Nephron (organoid): Measurements from ENCODE around the gene FAM50B.

Source experiments
- H3K27ac Mint-ChIP-seq, 3 experiments: 2 replicates each; pipeline ENCODE4 v1.8.0; 2020; ENCODE audit warnings: mixed read lengths in 3 of 3, mild to moderate bottlenecking in 2 of 3, moderate library complexity in 1 of 3
- H3K27me3 Mint-ChIP-seq: 2 replicates; pipeline ENCODE4 v1.8.0; 2021; ENCODE audit warnings: low read depth, mild to moderate bottlenecking, moderate library complexity, mixed read lengths
- H3K36me3 Mint-ChIP-seq: 2 replicates; pipeline ENCODE4 v1.8.0; 2020; ENCODE audit warnings: low read depth, mixed read lengths
- H3K4me1 Mint-ChIP-seq: 2 replicates; pipeline ENCODE4 v1.8.0; 2020; ENCODE audit warnings: mixed read lengths
- H3K4me3 Mint-ChIP-seq, 3 experiments: 2 replicates each; pipeline ENCODE4 v1.8.0; 2020; ENCODE audit warnings: mild to moderate bottlenecking in 3 of 3, mixed read lengths in 3 of 3, moderate library complexity in 2 of 3
- H3K9me3 Mint-ChIP-seq: 2 replicates; pipeline ENCODE4 v1.8.0; 2020; ENCODE audit warnings: mixed read lengths
- TF ChIP-seq, protein P1 (sequence below), 3 experiments: fragments of 200-600 bp; sonication (generic); IDR thresholded peaks; one replicate each; pipeline ENCODE4 v1.5.0; 2021; ENCODE audit warnings: antibody characterized with exemption in 3 of 3; ENCODE audit not compliant: unreplicated experiment in 3 of 3

FAM50B gene

GRCh38 chr6:3892603-3893002 is 43.4 kb downstream of the FAM50B start:
- H3K9me3 Mint-ChIP-seq, result no peaks in the 10 kb centered on the region
- H3K4me3 Mint-ChIP-seq, result no peak overlapping the region
- TF ChIP-seq, protein P1, sequence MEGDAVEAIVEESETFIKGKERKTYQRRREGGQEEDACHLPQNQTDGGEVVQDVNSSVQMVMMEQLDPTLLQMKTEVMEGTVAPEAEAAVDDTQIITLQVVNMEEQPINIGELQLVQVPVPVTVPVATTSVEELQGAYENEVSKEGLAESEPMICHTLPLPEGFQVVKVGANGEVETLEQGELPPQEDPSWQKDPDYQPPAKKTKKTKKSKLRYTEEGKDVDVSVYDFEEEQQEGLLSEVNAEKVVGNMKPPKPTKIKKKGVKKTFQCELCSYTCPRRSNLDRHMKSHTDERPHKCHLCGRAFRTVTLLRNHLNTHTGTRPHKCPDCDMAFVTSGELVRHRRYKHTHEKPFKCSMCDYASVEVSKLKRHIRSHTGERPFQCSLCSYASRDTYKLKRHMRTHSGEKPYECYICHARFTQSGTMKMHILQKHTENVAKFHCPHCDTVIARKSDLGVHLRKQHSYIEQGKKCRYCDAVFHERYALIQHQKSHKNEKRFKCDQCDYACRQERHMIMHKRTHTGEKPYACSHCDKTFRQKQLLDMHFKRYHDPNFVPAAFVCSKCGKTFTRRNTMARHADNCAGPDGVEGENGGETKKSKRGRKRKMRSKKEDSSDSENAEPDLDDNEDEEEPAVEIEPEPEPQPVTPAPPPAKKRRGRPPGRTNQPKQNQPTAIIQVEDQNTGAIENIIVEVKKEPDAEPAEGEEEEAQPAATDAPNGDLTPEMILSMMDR (IDR thresholded peaks at IDR 0.05; ENCODE audit: unreplicated experiment in 3 of 3), result no peak
- H3K27me3 Mint-ChIP-seq, result peaks cover 9% of the 10 kb centered on the region
- H3K27ac Mint-ChIP-seq, result no peak overlapping the region
- H3K36me3 Mint-ChIP-seq, result no peaks in the 10 kb centered on the region
- peaks cover 20% of the 10 kb centered on the region for H3K4me1 Mint-ChIP-seq

GRCh38 chr6:3893487-3893886 is 44.3 kb downstream of the FAM50B start:
- TF ChIP-seq, protein P1 (IDR thresholded peaks at IDR 0.05; ENCODE audit: unreplicated experiment in 3 of 3), result no peak
- peaks cover 4% of the 10 kb centered on the region for H3K9me3 Mint-ChIP-seq
- H3K4me1 Mint-ChIP-seq, result peaks cover 20% of the 10 kb centered on the region
- H3K27me3 Mint-ChIP-seq, result peaks cover 7% of the 10 kb centered on the region
- no peak overlapping the region for H3K4me3 Mint-ChIP-seq
- H3K36me3 Mint-ChIP-seq, result no peaks in the 10 kb centered on the region
- H3K27ac Mint-ChIP-seq, result no peak overlapping the region

DNA sequence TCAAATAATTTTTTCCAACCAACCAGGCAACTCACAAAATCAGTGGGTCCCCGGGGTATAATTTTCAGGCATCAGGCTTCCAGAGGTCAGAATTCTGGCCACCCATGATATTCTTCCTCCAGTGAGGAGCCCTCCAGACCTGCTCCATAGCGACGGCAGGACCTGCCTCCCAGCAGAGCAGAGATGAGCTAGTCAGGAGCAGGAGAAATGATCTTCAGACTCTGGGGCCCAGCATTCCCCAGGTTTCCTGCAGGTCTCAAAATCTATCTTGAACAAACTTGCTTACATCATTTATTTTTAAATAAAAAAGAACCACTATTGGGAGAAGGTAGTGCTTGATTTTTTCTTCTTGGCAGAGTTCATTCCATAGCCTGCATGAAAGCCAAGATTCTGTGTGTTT is 44.7 kb downstream of the FAM50B start:
- H3K27ac Mint-ChIP-seq, result no peak overlapping the region
- peaks cover 20% of the 10 kb centered on the region for H3K4me1 Mint-ChIP-seq
- H3K4me3 Mint-ChIP-seq, result no peak overlapping the region
- no peaks in the 10 kb centered on the region for H3K36me3 Mint-ChIP-seq
- peaks cover 3% of the 10 kb centered on the region for H3K27me3 Mint-ChIP-seq
- TF ChIP-seq, protein P1 (IDR thresholded peaks at IDR 0.05; ENCODE audit: unreplicated experiment in 3 of 3), result no peak
- peaks cover 4% of the 10 kb centered on the region for H3K9me3 Mint-ChIP-seq

DNA sequence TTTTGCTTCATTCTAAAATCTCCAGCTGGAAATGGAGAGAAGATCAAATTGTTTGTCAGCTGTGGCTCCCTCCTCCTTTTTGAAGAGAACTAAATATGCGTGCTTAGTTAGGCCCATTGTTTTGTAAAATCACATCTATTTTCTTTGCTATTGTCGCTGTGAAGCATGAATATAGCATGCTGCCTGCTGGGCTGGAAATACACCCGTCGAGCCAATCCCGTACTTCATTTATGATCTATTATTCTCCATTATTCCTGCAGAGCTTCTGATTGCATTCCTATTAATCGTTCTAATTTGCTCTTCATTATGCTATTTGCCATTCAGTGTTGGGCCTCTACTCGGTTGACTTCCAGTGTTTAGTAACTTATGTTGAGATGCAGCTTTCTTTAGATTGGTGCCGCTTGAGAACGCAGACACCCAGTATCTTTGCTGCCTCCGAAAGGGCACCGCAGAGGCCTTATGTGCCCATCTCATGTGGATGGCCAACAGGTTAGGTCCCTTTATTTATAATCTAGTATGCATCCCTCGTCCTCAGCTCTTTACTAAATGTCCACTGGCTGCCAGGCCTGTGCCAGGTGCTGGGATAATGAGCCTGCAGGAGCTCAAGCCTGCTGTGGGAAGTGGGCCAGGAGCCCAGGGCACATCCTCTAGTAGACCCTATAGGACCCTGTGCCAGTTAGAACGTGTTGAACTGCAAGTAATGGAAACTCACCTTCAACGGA is 45.6 kb downstream of the FAM50B start:
- peaks cover 4% of the 10 kb centered on the region for H3K9me3 Mint-ChIP-seq
- peaks cover 20% of the 10 kb centered on the region for H3K4me1 Mint-ChIP-seq
- TF ChIP-seq, protein P1 (IDR thresholded peaks at IDR 0.05; ENCODE audit: unreplicated experiment in 3 of 3), result no peak
- no peak overlapping the region for H3K4me3 Mint-ChIP-seq
- H3K27me3 Mint-ChIP-seq, result no peaks in the 10 kb centered on the region
- peak overlapping the region in 1 of 3 experiments; percentile 24 for H3K27ac Mint-ChIP-seq
- H3K36me3 Mint-ChIP-seq, result no peaks in the 10 kb centered on the region

- Mint-ChIP-seq H3K27me3 (no peaks in the 10 kb centered on the region), H3K4me3 (no peak overlapping the region), H3K9me3 (peaks cover 4% of the 10 kb centered on the region), H3K36me3 (no peaks in the 10 kb centered on the region), H3K4me1 (peaks cover 20% of the 10 kb centered on the region), H3K27ac (peak overlapping the region in 1 of 3 experiments; percentile 24)
- TF ChIP-seq, protein P1 (IDR thresholded peaks at IDR 0.05; ENCODE audit: unreplicated experiment in 3 of 3), result no peak
Observed at GRCh38 chr6:3895312-3895653, 46.1 kb downstream of the FAM50B start.

DNA sequence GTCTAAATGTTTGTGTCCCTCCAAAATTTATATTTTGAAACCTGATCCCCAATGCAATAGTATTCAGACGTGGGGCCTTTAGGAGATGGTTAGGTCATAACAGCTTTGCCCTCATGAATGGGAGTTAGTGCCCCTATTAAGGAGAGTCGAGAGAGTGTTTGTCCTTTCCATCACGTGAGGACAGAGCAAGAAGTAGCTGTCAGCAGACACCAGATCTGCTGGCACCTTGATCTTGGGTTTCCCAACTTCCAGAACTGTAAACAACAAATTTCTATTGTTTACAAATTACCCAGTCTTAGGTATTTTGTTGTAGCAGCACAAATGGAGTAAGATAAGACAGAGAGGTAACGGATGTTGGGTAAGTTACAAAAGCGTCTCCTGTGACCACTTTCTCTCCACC is 46.6 kb downstream of the FAM50B start:
- peaks cover 4% of the 10 kb centered on the region for H3K9me3 Mint-ChIP-seq
- TF ChIP-seq, protein P1 (IDR thresholded peaks at IDR 0.05; ENCODE audit: unreplicated experiment in 3 of 3), result no peak
- no peak overlapping the region for H3K27ac Mint-ChIP-seq
- H3K36me3 Mint-ChIP-seq, result no peaks in the 10 kb centered on the region
- peaks cover 20% of the 10 kb centered on the region for H3K4me1 Mint-ChIP-seq
- H3K4me3 Mint-ChIP-seq, result no peak overlapping the region
- no peaks in the 10 kb centered on the region for H3K27me3 Mint-ChIP-seq
